Measurements from ENCODE around the gene BICC1. TPM values are rescaled to one million over a fixed set of nuclear protein-coding genes. Genes with fewer than 3 reads are reported as not detected.

Gene BICC1
- total and polyA plus RNA-seq, 4 donors, result 0.82 to 6.1 (median 4.5) TPM

- no peak overlapping the region for H3K4me3 ChIP-seq (ENCODE audit: low read depth in 1 of 3, low read length in 3 of 3)
- no peak for DNase-seq (ENCODE audit: low spot score)
- no peak overlapping the region for H3K9ac ChIP-seq (ENCODE audit: low read depth in 1 of 2, low read length in 2 of 2)
- WGBS, result 92% methylated on average over 5 of the region's 5 CpGs
- no peak for TF ChIP-seq HNF4A (conservative IDR thresholded peaks at IDR 0.05)
- TF ChIP-seq RAD21 (IDR thresholded peaks at IDR 0.05), result no peak
- no peak for TF ChIP-seq ZBTB33 (IDR thresholded peaks at IDR 0.05)
- no peak for TF ChIP-seq MAX (IDR thresholded peaks at IDR 0.05)
- TF ChIP-seq REST (IDR thresholded peaks at IDR 0.05), result no peak
- TF ChIP-seq FOXA1 (IDR thresholded peaks at IDR 0.05), result no peak
- no peak for TF ChIP-seq TAF1 (conservative IDR thresholded peaks at IDR 0.05)
- TF ChIP-seq NR2F2 (IDR thresholded peaks at IDR 0.05), result no peak
- TF ChIP-seq YY1 (IDR thresholded peaks at IDR 0.05), result no peak
- no peak for TF ChIP-seq JUND (IDR thresholded peaks at IDR 0.05)
- no peak for TF ChIP-seq CTCF (IDR thresholded peaks at IDR 0.05; ENCODE audit: low read depth, low read length, missing input control)
- no peak for TF ChIP-seq RXRA (IDR thresholded peaks at IDR 0.05)
- no peak for TF ChIP-seq HNF4G (IDR thresholded peaks at IDR 0.05)
- no peak for TF ChIP-seq GABPA (IDR thresholded peaks at IDR 0.05 in 1 of 2, conservative IDR thresholded peaks at IDR 0.05 in 1 of 2)
- TF ChIP-seq ATF3 (IDR thresholded peaks at IDR 0.05), result no peak
- H3K4me1 ChIP-seq (ENCODE audit: control insufficient read depth in 4 of 4, insufficient read depth in 4 of 4, low read length in 3 of 4), result no peaks in the 10 kb centered on the region
- no peak overlapping the region for H3K27ac ChIP-seq (ENCODE audit: low read depth in 1 of 2, low read length in 2 of 2)
- no peaks in the 10 kb centered on the region for H3K27me3 ChIP-seq (ENCODE audit: control insufficient read depth in 4 of 4, insufficient read depth in 4 of 4, low read length in 3 of 4)
- H3K36me3 ChIP-seq (ENCODE audit: control insufficient read depth in 4 of 4, insufficient read depth in 3 of 4, low read depth in 1 of 4, low read length in 3 of 4), result no peaks in the 10 kb centered on the region
- no peaks in the 10 kb centered on the region for H3K9me3 ChIP-seq (ENCODE audit: control insufficient read depth in 4 of 4, low read length in 3 of 4)
Measured at GRCh38 chr10:58638388-58638787, 125.7 kb downstream of the BICC1 start.

- Histone ChIP-seq H3K4me1 (ENCODE audit: control insufficient read depth in 4 of 4, insufficient read depth in 4 of 4, low read length in 3 of 4) (no peaks in the 10 kb centered on the region), H3K9me3 (ENCODE audit: control insufficient read depth in 4 of 4, low read length in 3 of 4) (no peaks in the 10 kb centered on the region), H3K27ac (ENCODE audit: low read depth in 1 of 2, low read length in 2 of 2) (no peak overlapping the region), H3K27me3 (ENCODE audit: control insufficient read depth in 4 of 4, insufficient read depth in 4 of 4, low read length in 3 of 4) (no peaks in the 10 kb centered on the region), H3K9ac (ENCODE audit: low read depth in 1 of 2, low read length in 2 of 2) (no peak overlapping the region), H3K4me3 (ENCODE audit: low read depth in 1 of 3, low read length in 3 of 3) (no peak overlapping the region), H3K36me3 (ENCODE audit: control insufficient read depth in 4 of 4, insufficient read depth in 3 of 4, low read depth in 1 of 4, low read length in 3 of 4) (no peaks in the 10 kb centered on the region)
- TF ChIP-seq EGR1 (IDR thresholded peaks at IDR 0.05; ENCODE audit: low read depth in 2 of 2) (no peak), HNF4A (conservative IDR thresholded peaks at IDR 0.05) (peak in 1 of 2 donors; percentile 19), RAD21 (IDR thresholded peaks at IDR 0.05) (peak; percentile 74 to 76), CTCF (IDR thresholded peaks at IDR 0.05; ENCODE audit: low read depth, low read length, missing input control) (peak; percentile 9), TAF1 (conservative IDR thresholded peaks at IDR 0.05) (no peak)
- no peak for DNase-seq (ENCODE audit: low spot score)
- WGBS, result 14% methylated on average over 5 of the region's 5 CpGs
Measured at GRCh38 chr10:58641095-58641531, 128.4 kb downstream of the BICC1 start.

Measured in liver (tissue), 9 donors.